ENCODE measurements around the gene CHP2.

DNA sequence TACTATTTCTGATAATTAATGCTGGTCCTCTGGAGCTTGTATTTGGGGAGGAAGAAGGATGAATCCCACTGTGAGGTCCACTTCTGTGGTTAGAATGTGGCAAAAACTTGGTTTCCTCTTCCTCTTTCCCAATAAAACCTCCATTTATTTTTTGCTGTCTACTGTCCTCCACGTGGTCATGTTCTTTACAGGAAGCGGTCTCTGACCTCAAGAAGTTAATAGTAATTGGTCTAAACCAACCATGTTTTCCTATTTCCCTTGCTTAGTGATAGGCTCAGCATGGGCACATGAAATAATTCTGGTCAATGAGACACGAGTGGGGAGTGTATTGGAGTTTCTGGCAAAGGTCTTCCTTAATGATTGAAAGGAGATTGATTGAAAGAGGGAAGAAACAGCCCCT is 33.9 kb downstream of the CHP2 start:
- TF ChIP-seq, protein P1, sequence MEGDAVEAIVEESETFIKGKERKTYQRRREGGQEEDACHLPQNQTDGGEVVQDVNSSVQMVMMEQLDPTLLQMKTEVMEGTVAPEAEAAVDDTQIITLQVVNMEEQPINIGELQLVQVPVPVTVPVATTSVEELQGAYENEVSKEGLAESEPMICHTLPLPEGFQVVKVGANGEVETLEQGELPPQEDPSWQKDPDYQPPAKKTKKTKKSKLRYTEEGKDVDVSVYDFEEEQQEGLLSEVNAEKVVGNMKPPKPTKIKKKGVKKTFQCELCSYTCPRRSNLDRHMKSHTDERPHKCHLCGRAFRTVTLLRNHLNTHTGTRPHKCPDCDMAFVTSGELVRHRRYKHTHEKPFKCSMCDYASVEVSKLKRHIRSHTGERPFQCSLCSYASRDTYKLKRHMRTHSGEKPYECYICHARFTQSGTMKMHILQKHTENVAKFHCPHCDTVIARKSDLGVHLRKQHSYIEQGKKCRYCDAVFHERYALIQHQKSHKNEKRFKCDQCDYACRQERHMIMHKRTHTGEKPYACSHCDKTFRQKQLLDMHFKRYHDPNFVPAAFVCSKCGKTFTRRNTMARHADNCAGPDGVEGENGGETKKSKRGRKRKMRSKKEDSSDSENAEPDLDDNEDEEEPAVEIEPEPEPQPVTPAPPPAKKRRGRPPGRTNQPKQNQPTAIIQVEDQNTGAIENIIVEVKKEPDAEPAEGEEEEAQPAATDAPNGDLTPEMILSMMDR (conservative IDR thresholded peaks at IDR 0.05; ENCODE audit: low read length), result no peak
- no peak for TF ChIP-seq EZH2phosphoT487 (IDR thresholded peaks at IDR 0.05; ENCODE audit: borderline replicate concordance, low read depth, low read length)
